Right cardiac atrium (tissue), 5 donors: ENCODE results near the gene ANGPTL7. TPM values are rescaled to one million over a fixed set of nuclear protein-coding genes. Genes with fewer than 3 reads are reported as not detected.
A peak's percentile ranks its signal among the peaks of the same experiment; 100 is the strongest.
"Not testable (repeated sequence)": the region's sequence is repeated elsewhere in the genome, so short reads cannot be mapped to it uniquely, and the experiment has no call there.

Source experiments
- ATAC-seq, 2 donors: fragments of 200-7000 bp; cut with Tn5 transposase; one replicate each; pipeline versions ENCODE4 v1.8.0 to v1.9.1; 2020; ENCODE audit warnings: moderate library complexity in 2 of 2, mild to moderate bottlenecking in 1 of 2
- DNase-seq, 3 donors: peaks; one replicate each; pipeline ENCODE4 v3.0.0-alpha.2; 2020
- H3K27ac ChIP-seq: one replicate; pipeline ENCODE4 v1.5.1; 2013; ENCODE audit warnings: mild to moderate bottlenecking, low read length, control low read depth, moderate library complexity
- H3K27me3 ChIP-seq: one replicate; pipeline ENCODE4 v1.6.1; 2013; ENCODE audit not compliant: control insufficient read depth, insufficient read depth
- H3K4me1 ChIP-seq: one replicate; pipeline ENCODE4 v1.6.1; 2013; ENCODE audit warnings: low read length; ENCODE audit not compliant: control insufficient read depth, insufficient read depth
- H3K4me3 ChIP-seq: one replicate; pipeline ENCODE4 v1.5.1; 2013; ENCODE audit warnings: low read length, control low read depth
- H3K9me3 ChIP-seq: one replicate; pipeline ENCODE4 v1.6.1; 2013; ENCODE audit warnings: low read length; ENCODE audit not compliant: control insufficient read depth
- WGBS: extraction: QIAGEN DNeasy Blood & Tissue Kit; methylation state at CpG from one replicate; pipeline ENCODE4 v1.1.7; 2013; 5-methylcytosine and 5-hydroxymethylcytosine counted together
- intact Hi-C, 4 donors: fragments of 100-400 bp; cut with DNase I; formaldehyde crosslinking; loops; one replicate each; pipeline versions ENCODE4 v1.11.0 to v1.14.0; 2022 to 2023
- polyA plus RNA-seq: library from polyadenylated mRNA; stranded (reverse); fragments of 200-250 nt; gene quantifications from one replicate; pipeline ENCODE4 v1.2.3, GENCODE V29; 2013
- total RNA-seq, 4 donors: library from RNA; stranded (reverse); fragmentation: NEBNext Ultra II Directional; extraction: Animal tissue kit (Norgen Biotek cat#: 25700); gene quantifications; one replicate each; pipeline ENCODE4 v1.2.1, GENCODE V29; 2021
- donor health status: healthy with polysubstance abuse.
- donor health status: DM: no; HTN: yes; CAD: no.
- donor health status: DM: no; HTN: no; CAD: no.
- donor health status: DM: no; HTN: yes; CAD: no; lungs with severe emphysema.
- donor health status: DM: yes; HTN: yes; CAD: no.

The ANGPTL7 gene
- total and polyA plus RNA-seq, 5 donors, result 1.4 to 4.5 (median 3.7) TPM

GRCh38 chr1:11151826-11152612, 37.1 kb upstream of the ANGPTL7 start:
- H3K9me3 ChIP-seq, result no peaks in the 10 kb centered on the region
- peak; percentile 37 to 48 for ATAC-seq
- peaks cover 12% of the 10 kb centered on the region for H3K4me1 ChIP-seq
- DNase-seq, result peak in 1 of 3 donors; percentile 57
- intact Hi-C loops, result no loop called here
- H3K4me3 ChIP-seq, result no peak overlapping the region
- H3K27me3 ChIP-seq, result no peaks in the 10 kb centered on the region
- no peak overlapping the region for H3K27ac ChIP-seq
- 58% methylated on average over 9 of the region's 9 CpGs for WGBS

- DNase-seq, result no peak
- Histone ChIP-seq H3K27me3 (no peaks in the 10 kb centered on the region), H3K9me3 (no peaks in the 10 kb centered on the region), H3K4me3 (no peak overlapping the region), H3K4me1 (peaks cover 18% of the 10 kb centered on the region), H3K27ac (no peak overlapping the region)
- intact Hi-C loops, result no loop called here
- WGBS, result 81% methylated on average over 9 of the region's 9 CpGs
- no peak for ATAC-seq
Observed at GRCh38 chr1:11152755-11153154, 36.4 kb upstream of the ANGPTL7 start.

- ATAC-seq (no peak), DNase-seq (no peak)
- intact Hi-C loops, result no loop called here
- 56% methylated on average over 3 of the region's 3 CpGs for WGBS
- Histone ChIP-seq H3K4me1 (peaks cover 20% of the 10 kb centered on the region), H3K9me3 (no peaks in the 10 kb centered on the region), H3K4me3 (no peak overlapping the region), H3K27me3 (no peaks in the 10 kb centered on the region), H3K27ac (no peak overlapping the region)
Observed at GRCh38 chr1:11153184-11153583, 36.0 kb upstream of the ANGPTL7 start.

- intact Hi-C loops, result no loop called here
- peaks cover 16% of the 10 kb centered on the region for H3K4me1 ChIP-seq
- ATAC-seq (no peak), DNase-seq (no peak)
- WGBS, result 72% methylated on average over 3 of the region's 3 CpGs
- no peak overlapping the region for H3K27ac ChIP-seq
- no peaks in the 10 kb centered on the region for H3K27me3 ChIP-seq
- no peaks in the 10 kb centered on the region for H3K9me3 ChIP-seq
- no peak overlapping the region for H3K4me3 ChIP-seq
Observed at GRCh38 chr1:11156441-11156840, 32.7 kb upstream of the ANGPTL7 start.

GRCh38 chr1:11156963-11157362, 32.2 kb upstream of the ANGPTL7 start:
- intact Hi-C loops, result no loop called here
- peaks cover 13% of the 10 kb centered on the region for H3K4me1 ChIP-seq
- ATAC-seq (no peak), DNase-seq (no peak)
- H3K27me3 ChIP-seq, result no peaks in the 10 kb centered on the region
- H3K27ac ChIP-seq, result peak overlapping the region; percentile 74
- no peak overlapping the region for H3K4me3 ChIP-seq
- H3K9me3 ChIP-seq, result no peaks in the 10 kb centered on the region
- 81% methylated on average over 7 of the region's 7 CpGs for WGBS

GRCh38 chr1:11157394-11157793, 31.8 kb upstream of the ANGPTL7 start:
- intact Hi-C loops, result no loop called here
- peaks cover 13% of the 10 kb centered on the region for H3K4me1 ChIP-seq

GRCh38 chr1:11157867-11158266, 31.3 kb upstream of the ANGPTL7 start:
- Histone ChIP-seq H3K27me3 (no peaks in the 10 kb centered on the region), H3K9me3 (no peaks in the 10 kb centered on the region), H3K27ac (peak overlapping the region; percentile 51), H3K4me3 (no peak overlapping the region), H3K4me1 (peaks cover 11% of the 10 kb centered on the region)
- intact Hi-C loops, result no loop called here
- peak; percentile 51 to 83 (median 76) for DNase-seq
- WGBS, result 10% methylated on average over 2 of the region's 2 CpGs
- peak; percentile 88 to 92 for ATAC-seq

More at GRCh38 chr1:11157394-11157793, 31.8 kb upstream of the ANGPTL7 start:
- Histone ChIP-seq H3K4me3 (no peak overlapping the region), H3K27ac (peak overlapping the region; percentile 74), H3K27me3 (no peaks in the 10 kb centered on the region), H3K9me3 (no peaks in the 10 kb centered on the region)
- peak; percentile 27 to 64 (median 55) for DNase-seq
- 26% methylated on average over 8 of the region's 8 CpGs for WGBS
- peak; percentile 75 to 77 for ATAC-seq

- H3K27me3 ChIP-seq, result no peaks in the 10 kb centered on the region
- ATAC-seq (no peak), DNase-seq (no peak)
- WGBS, result 64% methylated on average over 3 of the region's 3 CpGs
- peaks cover 11% of the 10 kb centered on the region for H3K4me1 ChIP-seq
- H3K4me3 ChIP-seq, result no peak overlapping the region
- peak overlapping the region; percentile 90 for H3K27ac ChIP-seq
- H3K9me3 ChIP-seq, result no peaks in the 10 kb centered on the region
- intact Hi-C loops, result no loop called here
Observed at GRCh38 chr1:11158291-11158690, 30.9 kb upstream of the ANGPTL7 start.

- Histone ChIP-seq H3K27ac (no peak overlapping the region), H3K4me3 (no peak overlapping the region), H3K9me3 (no peaks in the 10 kb centered on the region), H3K4me1 (peaks cover 11% of the 10 kb centered on the region), H3K27me3 (no peaks in the 10 kb centered on the region)
- DNase-seq (no peak), ATAC-seq (no peak)
- WGBS, result 68% methylated on average over 3 of the region's 3 CpGs
- intact Hi-C loops, result no loop called here
Observed at GRCh38 chr1:11158720-11159321, 30.3 kb upstream of the ANGPTL7 start.

- H3K27ac ChIP-seq, H3K4me3 ChIP-seq, H3K27me3 ChIP-seq, H3K9me3 ChIP-seq, ATAC-seq, intact Hi-C loops, H3K4me1 ChIP-seq, DNase-seq: not testable (repeated sequence)
- 98% methylated on average over 4 of the region's 4 CpGs for whole genome bisulfite sequencing
Observed at GRCh38 chr1:11162752-11163151, 26.4 kb upstream of the ANGPTL7 start.

- H3K27ac ChIP-seq, H3K9me3 ChIP-seq, ATAC-seq, H3K4me3 ChIP-seq, DNase-seq, H3K27me3 ChIP-seq, intact Hi-C loops, H3K4me1 ChIP-seq: not testable (repeated sequence)
- 98% methylated on average over 5 of the region's 5 CpGs for WGBS
Observed at GRCh38 chr1:11166744-11167143, 22.4 kb upstream of the ANGPTL7 start.
